Posterior cingulate gyrus (tissue), 11 donors: ENCODE measurements around the gene CNPY3.
"Not testable (repeated sequence)": the region's sequence is repeated elsewhere in the genome, so short reads cannot be mapped to it uniquely, and the experiment has no call there.

Source experiments
- DNase-seq, 10 donors: peaks; one replicate each; pipeline versions ENCODE4 v3.0.0 to v3.0.0-alpha.2; 2020 to 2021; ENCODE audit warnings: mixed read lengths in 3 of 10
- intact Hi-C: fragments of 100-400 bp; cut with DNase I; formaldehyde crosslinking; loops from one replicate; pipeline ENCODE4 v1.15.1; 2023

Gene CNPY3

GRCh38 chr6:42947950-42948349 is 18.7 kb downstream of the CNPY3 start:
- intact Hi-C loops = no loop called here
- DNase-seq = peak in 1 of 10 donors; percentile 4

DNA sequence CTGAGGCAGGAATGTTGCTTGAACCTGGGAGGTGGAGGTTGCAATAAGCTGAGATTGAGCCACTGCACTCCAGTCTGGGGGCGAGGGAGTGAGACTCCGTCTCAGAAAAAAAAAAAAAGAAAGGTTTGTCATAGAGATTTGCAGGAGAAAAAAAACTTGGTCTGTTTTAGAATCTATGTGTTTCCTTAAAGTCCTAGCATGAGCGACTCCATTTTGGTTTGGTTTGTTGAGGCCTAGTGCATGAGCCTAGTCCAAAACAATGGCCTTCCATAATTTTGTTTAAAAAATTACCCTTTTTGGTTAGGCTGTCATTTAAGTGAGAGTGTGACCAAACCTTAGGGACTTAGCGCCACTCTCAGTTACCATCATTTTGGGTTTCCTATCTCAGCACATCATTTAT is 23.1 kb downstream of the CNPY3 start:
- intact Hi-C loops = no loop called here
- DNase-seq = no peak

- intact Hi-C loops = not testable (repeated sequence)
- peak in 1 of 10 donors; percentile 2 for DNase-seq
Measured at GRCh38 chr6:42954405-42954804, 25.1 kb downstream of the CNPY3 start.

DNA sequence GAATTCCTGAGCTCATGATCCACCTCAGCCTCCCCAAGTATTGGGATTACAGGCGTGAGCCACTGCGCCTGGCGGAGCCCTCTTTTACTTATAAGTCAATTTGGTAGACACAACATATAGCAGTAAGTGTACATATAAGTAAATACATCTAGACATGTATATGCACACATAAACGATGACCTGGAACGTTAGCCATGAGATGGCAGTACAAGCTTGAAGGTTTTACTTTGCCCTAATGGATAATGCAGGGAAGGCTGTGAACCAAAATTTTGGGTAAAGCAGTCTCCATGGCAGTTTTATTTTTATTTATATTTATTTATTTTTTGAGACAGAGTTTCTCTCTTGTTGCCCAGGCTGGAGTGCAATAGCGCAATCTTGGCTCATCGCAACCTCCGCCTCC is 28.8 kb downstream of the CNPY3 start:
- peak in 3 of 10 donors; percentile 7 to 21 (median 16) for DNase-seq
- intact Hi-C loops = no loop called here

DNA sequence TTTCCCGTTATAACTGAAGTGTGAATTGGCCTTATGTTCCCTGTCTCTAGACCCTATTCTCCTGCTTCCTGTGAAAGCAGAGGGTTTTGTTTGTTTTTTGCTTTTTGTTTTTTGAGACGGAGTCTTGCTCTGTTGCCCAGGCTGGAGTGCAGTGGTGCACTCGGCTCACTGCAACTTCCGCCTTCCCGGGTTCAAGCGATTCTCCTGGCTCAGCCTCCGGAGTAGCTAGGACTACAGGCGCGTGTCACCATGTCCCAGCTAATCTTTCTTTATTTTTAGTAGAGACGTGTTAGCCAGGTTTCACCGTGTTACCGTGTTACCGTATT is 30.6 kb downstream of the CNPY3 start:
- peak in 1 of 10 donors; percentile 71 for DNase-seq
- intact Hi-C loops = no loop called here

GRCh38 chr6:42960243-42961019 is 31.2 kb downstream of the CNPY3 start, which contains the start of gene GNMT:
Gene GNMT, plus strand, starts transcription at chr6:42960754. Its CDS starts 14 bp downstream, at chr6:42960768.
- intact Hi-C loops = no loop called here
- DNase-seq = peak in 7 of 10 donors; percentile 25 to 93 (median 35)

DNA sequence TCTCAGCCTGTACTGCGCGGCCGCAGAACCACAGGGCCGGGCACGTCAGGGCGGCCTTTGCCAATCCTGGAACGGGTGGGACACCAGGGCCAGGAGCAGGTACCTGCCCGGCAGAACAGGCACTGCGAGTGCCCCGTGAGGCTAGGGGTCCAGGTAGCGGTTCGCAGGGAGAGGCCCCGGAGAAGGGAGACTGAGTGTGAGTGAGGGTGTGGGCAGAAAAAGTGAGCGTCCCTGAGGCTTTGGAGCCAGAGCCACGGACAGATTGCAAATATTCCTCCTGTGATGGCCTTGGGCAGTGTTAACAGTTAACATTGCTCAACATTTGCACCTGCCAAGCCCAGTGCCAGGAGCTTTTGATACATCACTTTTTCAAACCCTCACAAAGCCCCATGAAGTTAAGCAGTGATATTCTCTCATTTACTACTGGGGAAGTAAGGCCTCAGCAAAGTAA is 31.8 kb downstream of the CNPY3 start:
- no peak for DNase-seq
- intact Hi-C loops = no loop called here

GRCh38 chr6:42962096-42962495 is 32.8 kb downstream of the CNPY3 start:
- peak in 4 of 10 donors; percentile 24 to 69 (median 46) for DNase-seq

GRCh38 chr6:42962502-42963178 is 33.4 kb downstream of the CNPY3 start:
- intact Hi-C loops = no loop called here

More at GRCh38 chr6:42962096-42962495, 32.8 kb downstream of the CNPY3 start:
- intact Hi-C loops = no loop called here

DNA sequence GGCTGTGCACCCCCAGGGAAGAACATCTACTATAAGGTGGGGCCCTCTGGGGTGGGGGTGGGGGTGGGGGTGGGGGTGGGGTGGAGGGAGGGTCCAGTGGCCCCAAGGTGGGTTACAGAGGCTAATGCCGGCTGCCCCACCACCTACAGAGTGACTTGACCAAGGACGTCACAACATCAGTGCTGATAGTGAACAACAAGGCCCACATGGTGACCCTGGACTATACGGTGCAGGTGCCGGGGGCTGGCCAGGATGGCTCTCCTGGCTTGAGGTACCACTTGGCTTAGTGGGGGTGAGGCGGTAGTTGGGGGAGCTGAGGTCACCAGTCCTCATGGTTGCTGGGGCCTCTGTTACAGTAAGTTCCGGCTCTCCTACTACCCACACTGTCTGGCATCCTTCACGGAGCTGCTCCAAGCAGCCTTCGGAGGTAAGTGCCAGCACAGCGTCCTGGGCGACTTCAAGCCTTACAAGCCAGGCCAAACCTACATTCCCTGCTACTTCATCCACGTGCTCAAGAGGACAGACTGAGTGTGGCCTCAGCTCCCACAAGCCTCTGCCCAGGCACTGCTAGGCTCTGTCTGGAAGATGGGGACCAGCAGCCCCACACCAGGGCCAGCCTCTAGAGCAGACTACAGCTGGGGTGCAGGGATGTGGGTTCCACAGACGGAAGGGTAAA is 34.0 kb downstream of the CNPY3 start:
- intact Hi-C loops = no loop called here

More at GRCh38 chr6:42962502-42963178, 33.4 kb downstream of the CNPY3 start:
- DNase-seq = peak in 3 of 10 donors; percentile 50 to 81 (median 63)

GRCh38 chr6:42963855-42964605 is 34.8 kb downstream of the CNPY3 start:
- intact Hi-C loops = no loop called here
- peak in 4 of 10 donors; percentile 22 to 85 (median 54) for DNase-seq

More for the DNA sequence above, 34.0 kb downstream of the CNPY3 start:
- peak in 3 of 10 donors; percentile 73 to 81 (median 77) for DNase-seq

- intact Hi-C loops = no loop called here
- DNase-seq = peak in 1 of 10 donors; percentile 39
Measured at GRCh38 chr6:42966571-42966970, 37.3 kb downstream of the CNPY3 start.

DNA sequence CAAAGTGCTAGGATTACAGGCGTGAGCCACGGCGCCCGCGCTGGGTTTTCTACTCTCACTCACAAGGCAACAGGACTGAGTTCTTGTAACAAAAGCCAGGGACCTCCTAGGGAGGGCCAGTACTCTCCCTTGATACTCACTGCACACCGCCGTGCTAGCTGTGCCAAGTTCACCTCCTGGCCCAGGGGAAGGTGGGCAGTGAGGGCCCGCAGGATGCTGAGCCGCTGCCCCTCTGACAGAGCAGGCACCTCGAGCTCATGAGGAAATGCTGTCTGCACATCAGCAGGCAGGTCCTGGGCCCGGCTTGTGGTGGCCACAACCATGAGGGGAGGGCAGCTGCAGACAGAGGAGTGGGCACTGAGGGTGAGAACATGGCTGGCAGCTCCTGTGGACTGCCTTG is 37.9 kb downstream of the CNPY3 start:
- DNase-seq = peak in 1 of 10 donors; percentile 59

GRCh38 chr6:42968126-42968701 is 38.9 kb downstream of the CNPY3 start:
- intact Hi-C loops = no loop called here
- DNase-seq = peak in 1 of 10 donors; percentile 38

More for the DNA sequence above, 37.9 kb downstream of the CNPY3 start:
- intact Hi-C loops = no loop called here

- intact Hi-C loops = no loop called here
- DNase-seq = peak in 1 of 10 donors; percentile 32
Measured at GRCh38 chr6:42968783-42969182, 39.5 kb downstream of the CNPY3 start.

DNA sequence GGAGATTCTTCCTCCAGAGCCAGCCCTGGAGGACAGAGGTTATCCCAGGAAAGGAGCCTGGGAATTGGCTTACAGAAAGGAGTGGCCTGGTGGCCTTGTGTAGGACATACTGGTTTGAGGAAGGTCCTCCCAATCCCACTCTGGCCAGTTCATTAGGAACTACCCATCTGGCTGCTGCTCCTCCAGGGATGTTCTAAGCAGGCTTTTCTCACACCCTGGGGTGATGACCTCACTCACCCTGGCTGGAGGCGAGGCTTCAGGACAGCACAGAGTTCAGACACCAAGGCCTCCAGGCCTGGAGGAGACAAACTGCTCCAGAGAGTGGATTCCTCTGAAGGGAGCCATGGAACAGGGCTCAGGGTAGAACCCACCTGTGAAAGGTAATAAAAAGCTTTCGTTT is 40.2 kb downstream of the CNPY3 start:
- intact Hi-C loops = no loop called here
- no peak for DNase-seq

GRCh38 chr6:42969934-42970333 is 40.7 kb downstream of the CNPY3 start:
- peak in 1 of 10 donors; percentile 70 for DNase-seq
- intact Hi-C loops = no loop called here

GRCh38 chr6:42970871-42971612 is 41.8 kb downstream of the CNPY3 start:
- DNase-seq = peak in 1 of 10 donors; percentile 31
- intact Hi-C loops = no loop called here

- DNase-seq = peak in 5 of 10 donors; percentile 29 to 83 (median 45)
Measured at GRCh38 chr6:42971746-42972327, 42.6 kb downstream of the CNPY3 start.

More at GRCh38 chr6:42971746-42972327, 42.6 kb downstream of the CNPY3 start:
- intact Hi-C loops = no loop called here
